ENCODE data around the gene LRRC4B. TPM values are rescaled to one million over a fixed set of nuclear protein-coding genes. Genes with fewer than 3 reads are reported as not detected.
A peak's percentile ranks its signal among the peaks of the same experiment; 100 is the strongest.

The LRRC4B gene
- total RNA-seq, 1 donor from 2014 or later = 35.9 TPM

DNA sequence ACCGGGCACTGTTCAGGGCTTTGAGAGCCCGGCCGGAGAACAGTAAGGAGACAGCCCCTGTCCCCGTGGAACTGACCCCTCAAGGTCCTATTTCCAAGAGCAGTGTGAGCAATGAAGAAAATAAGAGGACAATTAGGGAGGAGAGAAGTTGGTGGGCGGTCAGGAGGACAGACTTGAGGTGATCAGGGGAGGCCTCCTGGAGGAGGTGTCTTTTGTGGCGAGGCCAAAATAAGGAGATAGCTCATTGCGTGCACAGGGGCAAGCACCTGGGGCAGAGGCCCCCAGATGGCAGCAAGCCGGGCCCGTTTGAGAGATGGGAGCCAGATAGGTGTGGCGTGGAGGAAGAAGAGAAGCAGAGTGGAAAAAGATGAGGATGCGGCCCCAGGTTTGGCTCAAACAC lies 2.8 kb upstream of the LRRC4B start:
- DNase-seq (ENCODE audit: low spot score) = no peak

DNA sequence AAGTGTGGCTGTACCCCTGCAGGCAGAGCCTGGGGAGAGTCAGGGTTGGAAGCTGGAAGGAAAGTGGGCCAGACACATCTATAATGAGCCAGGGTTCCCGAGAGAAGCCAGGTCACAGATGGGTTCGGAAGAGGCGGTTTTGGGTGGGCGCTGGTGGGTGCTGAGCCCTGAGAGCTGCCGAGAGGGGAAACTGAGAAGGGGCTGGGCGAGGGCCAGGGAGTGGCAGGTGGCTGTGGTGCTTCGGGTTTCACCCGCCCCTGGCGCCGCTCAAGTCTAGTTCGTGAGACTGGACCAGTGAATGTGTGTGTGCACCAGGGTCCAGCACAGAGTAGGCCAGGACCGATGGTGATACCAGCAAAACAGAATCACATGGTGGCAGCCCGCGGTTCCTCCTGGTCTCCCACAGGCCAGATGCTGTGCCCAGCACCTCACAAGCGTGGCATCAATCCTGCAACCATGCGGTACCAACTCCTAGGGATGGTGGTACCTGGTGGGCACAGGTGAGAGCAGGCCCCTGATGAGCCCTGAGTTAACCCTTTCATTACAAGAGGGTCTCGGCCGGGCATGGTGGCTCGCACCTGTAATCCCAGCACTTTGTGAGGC lies 1.8 kb upstream of the LRRC4B start:
- no peak for DNase-seq (ENCODE audit: low spot score)

DNA sequence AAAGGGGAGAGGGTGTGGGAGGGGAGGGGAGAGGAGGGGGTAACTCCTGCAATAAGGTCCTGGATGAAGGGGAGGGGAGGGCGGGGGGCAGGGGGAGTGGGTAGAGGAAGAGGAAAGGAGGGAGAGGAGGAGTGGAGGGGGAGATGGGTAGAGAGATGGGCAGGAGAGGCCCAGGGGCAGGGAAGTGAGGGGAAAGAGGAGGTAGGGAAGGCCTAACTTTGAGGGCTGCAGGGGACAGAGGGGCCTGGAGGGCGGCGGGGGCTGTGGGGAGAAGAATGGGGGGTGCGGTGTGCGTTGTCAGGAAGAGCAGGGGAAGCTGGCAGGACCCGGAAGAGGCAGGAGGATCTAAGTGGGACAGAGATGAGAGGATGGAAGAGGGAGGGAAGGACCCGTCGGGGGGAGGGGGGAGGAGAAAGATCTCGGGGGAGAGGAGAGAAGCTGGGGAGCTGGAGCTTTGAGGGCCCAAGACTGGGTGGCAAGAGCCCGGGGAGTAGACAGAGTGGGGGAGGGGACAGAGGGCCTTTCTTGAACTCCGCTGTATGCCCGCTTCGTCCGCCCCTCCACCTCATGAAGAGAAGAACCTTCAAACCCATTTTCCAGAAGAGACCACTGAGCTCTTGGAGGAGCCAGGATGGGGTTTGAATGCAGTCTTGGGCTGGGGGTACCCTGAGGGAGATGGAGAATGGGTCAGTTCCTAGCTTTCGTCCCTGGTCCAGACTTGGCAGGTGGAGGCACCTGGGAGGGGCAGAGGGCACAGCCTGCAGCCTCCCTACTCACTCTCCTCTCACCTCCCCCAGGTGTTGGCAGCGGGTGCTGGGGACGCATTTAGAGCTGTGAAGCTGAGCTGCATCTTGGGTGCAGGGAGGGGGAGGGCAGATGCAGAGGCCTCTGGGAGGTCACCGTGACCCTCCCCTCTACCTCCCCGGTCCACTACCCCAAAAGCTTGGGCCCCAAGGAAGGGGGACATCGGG lies 778 bp upstream of the LRRC4B start:
- no peak for DNase-seq (ENCODE audit: low spot score)

DNA sequence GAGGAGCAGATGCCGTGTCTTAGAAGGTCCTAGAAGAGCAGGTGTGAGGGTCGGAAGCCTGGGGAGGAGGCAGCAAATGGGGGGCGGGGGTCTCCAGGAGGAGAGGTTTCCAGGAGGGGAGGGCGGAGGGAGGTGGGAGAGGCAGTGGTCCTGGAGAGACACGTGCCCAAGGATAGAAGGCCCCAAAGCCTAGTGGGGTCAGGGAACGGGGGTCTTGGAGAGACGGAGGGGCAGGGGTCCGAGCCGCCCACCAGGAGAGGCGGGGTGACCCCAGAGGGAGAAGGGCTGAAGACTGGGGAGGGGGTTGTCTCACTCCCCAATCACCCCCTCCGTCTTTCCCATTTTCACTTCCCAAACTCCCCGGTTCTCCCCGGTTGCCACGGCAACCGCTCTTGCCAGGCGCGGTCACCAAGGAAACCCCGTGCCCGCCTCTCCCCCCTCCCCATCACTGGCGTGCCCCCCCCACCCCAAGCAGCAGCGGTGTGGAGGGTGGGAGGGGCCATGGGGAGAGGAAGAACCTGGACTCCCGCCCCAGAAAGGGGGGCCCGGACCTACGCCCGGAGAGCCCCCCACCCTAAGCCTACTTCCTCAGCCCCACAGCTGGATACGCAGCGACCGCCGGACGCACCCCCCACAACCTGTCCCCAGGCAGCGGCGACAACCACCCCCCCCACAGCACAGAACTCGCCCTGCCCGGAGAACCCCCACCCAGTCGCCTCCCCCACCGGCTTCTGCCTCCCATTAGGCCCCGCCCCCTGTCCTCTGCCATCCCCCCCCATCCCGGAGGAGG lies 988 bp downstream of the LRRC4B start:
- DNase-seq (ENCODE audit: low spot score) = no peak

GRCh38 chr19:50565984-50566903 lies 2.0 kb downstream of the LRRC4B start:
- no peak for DNase-seq (ENCODE audit: low spot score)

GRCh38 chr19:50564229-50565105 lies 3.8 kb downstream of the LRRC4B start:
- DNase-seq (ENCODE audit: low spot score) = no peak

DNA sequence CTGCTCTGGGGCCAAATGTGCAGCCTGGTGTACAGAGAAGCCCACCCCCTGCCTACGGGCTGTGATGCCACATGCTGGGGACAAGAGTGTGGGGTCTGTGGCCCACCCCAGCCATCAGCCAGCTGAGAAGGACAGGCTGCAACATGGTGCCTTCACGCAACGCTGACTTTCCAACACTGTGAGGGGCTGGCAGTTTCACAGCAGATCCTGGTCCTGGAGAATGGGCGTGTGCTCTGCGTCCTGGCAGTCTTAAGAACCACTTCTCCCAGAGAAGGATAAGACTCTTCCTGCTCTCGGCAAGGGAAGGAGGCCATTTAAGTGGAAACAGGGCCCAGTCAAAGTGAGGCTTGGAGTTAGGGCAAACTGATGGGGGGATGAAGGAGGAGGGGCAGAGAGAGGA lies 4.6 kb downstream of the LRRC4B start:
- DNase-seq (ENCODE audit: low spot score) = no peak

- DNase-seq (ENCODE audit: low spot score) = no peak
Observed at GRCh38 chr19:50562996-50563395, 5.2 kb downstream of the LRRC4B start.

- DNase-seq (ENCODE audit: low spot score) = no peak
Observed at GRCh38 chr19:50562329-50562728, 5.9 kb downstream of the LRRC4B start.

DNA sequence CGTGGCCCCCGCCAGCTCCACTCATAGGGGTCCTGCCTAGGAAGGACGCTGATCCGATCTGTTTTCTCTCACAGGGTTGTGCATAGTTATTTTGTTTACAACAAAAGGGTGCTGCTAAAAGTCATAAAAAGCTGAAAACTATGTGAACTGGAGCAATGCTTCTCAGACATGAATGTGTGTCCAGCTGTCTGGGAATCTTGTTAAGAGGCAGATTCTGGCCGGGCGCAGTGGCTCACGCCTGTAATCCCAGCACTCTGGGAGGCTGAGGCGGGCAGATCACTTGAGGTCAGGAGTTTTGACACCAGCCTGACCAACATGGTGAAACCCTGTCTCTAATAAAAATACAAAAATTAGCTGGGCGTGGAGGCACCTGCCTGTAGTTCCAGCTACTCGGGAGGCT lies 8.6 kb downstream of the LRRC4B start:
- no peak for DNase-seq (ENCODE audit: low spot score)

GRCh38 chr19:50558449-50558848 lies 9.8 kb downstream of the LRRC4B start:
- DNase-seq (ENCODE audit: low spot score) = no peak

DNA sequence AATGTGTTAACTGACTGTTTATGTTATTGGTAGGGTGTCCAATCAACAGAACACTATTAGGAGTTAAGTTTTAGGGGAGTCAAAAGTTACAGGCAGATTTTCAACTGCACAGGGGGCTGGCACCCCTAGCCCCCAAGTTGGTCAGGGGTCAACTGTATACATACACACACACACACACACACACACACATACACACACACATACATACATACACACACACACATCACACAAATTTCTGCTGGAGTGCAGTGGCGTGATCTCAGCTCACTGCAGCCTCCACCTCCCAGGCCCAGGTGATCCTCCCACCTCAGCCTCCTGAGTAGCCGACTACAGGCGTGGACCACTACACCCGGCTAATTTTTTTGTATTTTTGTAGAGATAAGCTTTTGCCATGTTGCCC lies 10.2 kb downstream of the LRRC4B start:
- DNase-seq (ENCODE audit: low spot score) = no peak

DNA sequence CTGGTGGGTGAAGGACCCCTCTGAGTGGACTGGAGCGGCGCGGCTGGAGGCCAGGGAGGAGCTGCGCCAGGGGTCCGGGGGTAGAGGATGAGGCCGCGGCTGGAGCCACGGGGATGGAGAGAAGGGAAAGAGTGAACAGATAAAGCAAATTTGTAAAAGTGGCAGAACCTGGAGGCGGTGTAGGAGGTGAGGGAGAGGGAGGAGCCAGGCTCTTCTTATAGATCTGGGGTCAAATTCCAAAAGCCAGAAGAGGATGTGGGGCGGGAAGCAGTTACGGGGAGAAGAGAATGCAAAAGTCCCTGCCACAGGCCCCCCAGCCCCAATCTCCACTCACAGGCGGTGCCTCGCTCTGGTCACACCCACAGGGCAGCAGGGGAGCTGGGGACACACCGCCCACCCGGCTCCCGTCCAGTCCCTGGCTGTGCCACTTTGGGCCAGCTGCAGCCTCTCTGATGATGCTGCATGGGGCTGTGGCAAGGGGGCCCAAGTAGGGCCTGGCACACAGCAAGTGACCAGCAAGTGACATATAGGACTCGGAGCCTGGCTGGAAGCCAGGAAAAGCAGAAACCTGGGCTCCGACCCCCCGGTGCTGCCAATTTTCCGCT lies 11.1 kb downstream of the LRRC4B start:
- no peak for DNase-seq (ENCODE audit: low spot score)

GRCh38 chr19:50556282-50557008 lies 11.8 kb downstream of the LRRC4B start:
- DNase-seq (ENCODE audit: low spot score) = peak; percentile 74

DNA sequence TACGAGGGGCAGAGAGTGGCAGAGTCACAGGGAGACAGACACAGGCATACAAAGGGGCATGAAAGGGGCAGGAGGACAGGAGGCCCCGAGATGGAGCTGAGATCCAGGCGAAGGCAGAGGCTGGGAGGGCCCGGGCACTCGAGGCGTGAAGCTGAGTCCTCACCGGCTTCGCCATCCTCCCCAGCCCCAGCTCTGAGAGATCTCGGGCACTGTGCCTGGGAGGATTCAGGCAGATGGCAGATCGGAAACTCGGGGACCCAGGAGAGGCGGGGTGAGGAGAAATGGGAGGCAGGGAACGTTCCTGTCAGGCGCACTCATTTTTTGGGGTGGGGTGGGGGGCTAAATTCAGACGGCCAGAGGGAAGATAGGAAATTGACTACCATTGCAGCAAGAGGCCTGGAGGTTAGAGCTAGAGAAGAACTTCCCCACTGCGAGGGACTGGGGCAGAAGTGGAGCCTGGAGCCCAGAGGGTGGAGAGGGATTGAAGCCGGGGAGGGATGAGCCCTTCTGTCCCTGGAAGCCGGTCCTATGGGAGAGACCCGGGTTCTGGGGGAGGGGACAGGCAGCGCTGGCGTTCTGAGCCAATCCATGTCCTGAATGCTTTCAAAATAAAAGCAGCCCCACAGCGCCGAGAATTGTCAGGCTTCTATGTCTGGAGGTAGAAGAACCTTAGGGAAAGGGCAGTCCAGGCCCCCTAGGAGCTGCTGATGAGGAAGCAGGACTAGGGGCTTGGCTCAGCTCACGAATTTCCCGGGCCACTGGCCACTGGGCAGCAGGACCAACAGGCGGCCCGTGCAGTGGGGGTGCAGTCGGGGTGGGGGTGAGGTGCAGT lies 12.6 kb downstream of the LRRC4B start:
- DNase-seq (ENCODE audit: low spot score) = peak; percentile 26

- no peak for DNase-seq (ENCODE audit: low spot score)
Observed at GRCh38 chr19:50555033-50555432, 13.2 kb downstream of the LRRC4B start.

DNA sequence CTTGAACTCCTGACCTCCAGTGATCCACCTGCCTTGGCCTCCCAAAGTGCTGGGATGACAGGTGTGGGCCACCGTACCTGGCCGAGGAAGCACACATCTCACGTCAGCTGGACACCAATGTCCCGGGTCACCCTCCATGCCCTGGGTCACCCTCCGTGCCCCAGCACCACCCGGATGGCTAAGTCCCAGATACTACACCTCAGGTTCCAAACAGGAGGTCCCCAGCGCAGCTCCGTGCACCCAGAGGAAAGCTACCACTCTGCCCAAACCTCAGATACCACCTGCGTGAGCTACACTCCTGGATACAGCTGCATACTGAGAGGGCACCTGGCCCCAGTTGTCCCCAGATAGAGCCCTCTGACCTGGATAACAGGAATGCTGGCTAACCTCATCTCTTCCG lies 14.0 kb downstream of the LRRC4B start:
- DNase-seq (ENCODE audit: low spot score) = no peak

- DNase-seq (ENCODE audit: low spot score) = no peak
Observed at GRCh38 chr19:50553134-50553703, 15.0 kb downstream of the LRRC4B start.

All from umbilical cord (tissue), 2 donors.